Caco-2 (cell line): ENCODE results near the gene TEAD1. TPM values are rescaled to one million over a fixed set of nuclear protein-coding genes. Genes with fewer than 3 reads are reported as not detected.

ENCODE experiments used
- BruUV-seq: library from RNA; stranded (reverse); fragments of 400-500 nt; replicated peaks from 2 replicates; lab custom pipeline; 2021; lab: Mats Ljungman, UMichigan
- CTCF ChIA-PET: fragments of 300-600 bp; sonication (Branson Sonifier 250); formaldehyde crosslinking; loops from one replicate; lab custom pipeline; 2022; ENCODE audit warnings: antibody characterized with exemption; lab: Charles Lee
- POLR2A ChIA-PET: fragments of 300-600 bp; sonication (Branson Sonifier 250); formaldehyde crosslinking; loops from one replicate; lab custom pipeline; 2022; ENCODE audit warnings: antibody characterized with exemption; lab: Charles Lee
- DNase-seq, 2 experiments: peaks; one replicate each; pipeline versions ENCODE4 v3.0.0 to v3.0.0-alpha.2; 2020 to 2022
- H3K27me3 ChIP-seq: replicated peaks from 2 replicates; pipeline ENCODE4 v1.6.0; 2011; ENCODE audit warnings: low read length; ENCODE audit not compliant: control insufficient read depth, insufficient read depth
- H3K36me3 ChIP-seq: 2 replicates; pipeline ENCODE4 v1.5.1; 2011; ENCODE audit warnings: low read length; ENCODE audit not compliant: control insufficient read depth, insufficient read depth
- H3K4me1 ChIP-seq: fragments of 250-450 bp; sonication (Bioruptor Pico); 2 replicates; pipeline ENCODE4 v1.5.1; 2020; ENCODE audit warnings: mild to moderate bottlenecking
- H3K4me3 ChIP-seq: 2 replicates; pipeline ENCODE4 v1.5.1; 2011; ENCODE audit warnings: low read depth, mild to moderate bottlenecking, control low read depth, low read length
- H3K9me3 ChIP-seq: fragments of 250-450 bp; sonication (Bioruptor Pico); 2 replicates; pipeline ENCODE4 v1.5.1; 2020; ENCODE audit warnings: mild to moderate bottlenecking, moderate library complexity
- H3K27ac Mint-ChIP-seq: one replicate; pipeline ENCODE4 v1.8.0; 2022; ENCODE audit warnings: mixed read lengths; ENCODE audit not compliant: unreplicated experiment
- H3K27me3 Mint-ChIP-seq: one replicate; pipeline ENCODE4 v1.8.0; 2022; ENCODE audit warnings: mixed read lengths; ENCODE audit not compliant: insufficient read depth, unreplicated experiment
- H3K36me3 Mint-ChIP-seq: one replicate; pipeline ENCODE4 v1.8.0; 2022; ENCODE audit warnings: mild to moderate bottlenecking, mixed read lengths; ENCODE audit not compliant: insufficient read depth, unreplicated experiment
- H3K4me1 Mint-ChIP-seq: one replicate; pipeline ENCODE4 v1.8.0; 2022; ENCODE audit warnings: low read depth, mixed read lengths; ENCODE audit not compliant: unreplicated experiment
- H3K4me3 Mint-ChIP-seq: one replicate; pipeline ENCODE4 v1.8.0; 2022; ENCODE audit warnings: mild to moderate bottlenecking, moderate library complexity, mixed read lengths; ENCODE audit not compliant: unreplicated experiment
- H3K9me3 Mint-ChIP-seq: one replicate; pipeline ENCODE4 v1.8.0; 2022; ENCODE audit warnings: mixed read lengths; ENCODE audit not compliant: unreplicated experiment
- CTCF ChIP-seq, 2 experiments: fragments of 200-600 bp in 1 of 2; IDR thresholded peaks; 1 replicate in 1 of 2; 2 replicates in 1 of 2; pipeline versions ENCODE4 v1.5.1 to v1.8.0; 2011 to 2022; ENCODE audit warnings: antibody characterized with exemption in 1 of 2, control low read depth in 1 of 2, inconsistent platforms in 1 of 2, low read depth in 1 of 2, low read length in 1 of 2, mild to moderate bottlenecking in 1 of 2, moderate library complexity in 1 of 2; ENCODE audit not compliant: insufficient read depth in 1 of 2, severe bottlenecking in 1 of 2, unreplicated experiment in 1 of 2
- intact Hi-C: fragments of 100-400 bp; cut with micrococcal nuclease; formaldehyde crosslinking; loops from one replicate; pipeline ENCODE4 v1.10.0; 2022; ENCODE audit not compliant: unreplicated experiment
- total RNA-seq: library from RNA; stranded (reverse); gene quantifications from 2 replicates; pipeline ENCODE4 v1.2.3, GENCODE V29; 2022

TEAD1 gene
- total RNA-seq, 1 experiment from 2014 or later = 144 TPM

DNA sequence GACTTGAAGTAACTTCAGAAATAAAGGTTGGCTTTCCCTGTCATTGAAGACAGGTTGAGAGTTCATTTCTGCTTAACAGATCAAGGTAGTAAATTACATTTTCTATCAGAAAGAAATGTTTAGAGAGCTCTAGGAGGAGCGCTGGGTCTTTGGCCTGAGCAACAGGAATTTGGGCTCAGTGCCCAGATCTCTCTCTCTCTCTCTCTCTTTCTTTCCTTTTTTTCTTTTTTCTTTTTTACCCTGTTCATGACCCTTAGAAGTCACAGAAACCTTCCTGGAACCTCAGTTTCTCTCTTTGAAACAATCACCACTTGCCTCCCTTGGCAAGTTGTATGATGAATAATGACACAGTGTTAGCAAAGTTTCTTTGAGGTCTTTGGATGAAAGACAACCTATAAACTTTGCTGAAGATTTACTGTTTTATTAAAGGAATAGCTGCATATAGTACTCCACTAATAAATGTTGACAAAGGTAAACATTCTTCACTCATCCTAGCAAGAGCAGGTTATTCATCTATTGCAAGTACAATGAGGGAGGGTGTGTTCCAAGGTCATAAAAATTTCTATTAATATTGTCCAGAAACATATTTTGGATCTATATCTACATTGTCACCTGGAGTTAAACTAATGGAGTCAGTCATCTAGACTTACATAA, 299.4 kb downstream of the TEAD1 start:
- ChIA-PET POLR2A (no interaction called here), CTCF (interaction anchor here (1.0 to 2.2 kb wide), 2 partner anchors 8 to 10 kb away, joined by 4 to 7 read pairs; no protein-coding TSS in a partner anchor)
- no peaks in the 10 kb centered on the region for H3K36me3 Mint-ChIP-seq
- intact Hi-C loops = no loop called here
- Histone ChIP-seq H3K27me3 (no peaks in the 10 kb centered on the region), H3K4me3 (no peak overlapping the region), H3K9me3 (no peaks in the 10 kb centered on the region), H3K36me3 (no peaks in the 10 kb centered on the region), H3K4me1 (no peaks in the 10 kb centered on the region)
- no peaks in the 10 kb centered on the region for H3K4me1 Mint-ChIP-seq
- DNase-seq = no peak
- no peak overlapping the region for H3K4me3 Mint-ChIP-seq
- H3K27me3 Mint-ChIP-seq = peaks cover 3% of the 10 kb centered on the region
- TF ChIP-seq CTCF (IDR thresholded peaks at IDR 0.05; ENCODE audit: insufficient read depth in 1 of 2, low read depth in 1 of 2, low read length in 1 of 2, severe bottlenecking in 1 of 2, unreplicated experiment in 1 of 2) = no peak
- no peaks in the 10 kb centered on the region for H3K9me3 Mint-ChIP-seq
- H3K27ac Mint-ChIP-seq = no peak overlapping the region
- BruUV-seq = no TSS peak

- intact Hi-C loops = no loop called here
- DNase-seq = no peak
- no peaks in the 10 kb centered on the region for H3K36me3 ChIP-seq
- no peak for TF ChIP-seq CTCF (IDR thresholded peaks at IDR 0.05; ENCODE audit: insufficient read depth in 1 of 2, low read depth in 1 of 2, low read length in 1 of 2, severe bottlenecking in 1 of 2, unreplicated experiment in 1 of 2)
- H3K4me1 Mint-ChIP-seq = no peaks in the 10 kb centered on the region
- no peak overlapping the region for H3K27ac Mint-ChIP-seq
- H3K9me3 Mint-ChIP-seq = no peaks in the 10 kb centered on the region
- no peak overlapping the region for H3K4me3 Mint-ChIP-seq
- no peaks in the 10 kb centered on the region for H3K4me1 ChIP-seq
- BruUV-seq = no TSS peak
- H3K4me3 ChIP-seq = no peak overlapping the region
- H3K27me3 Mint-ChIP-seq = peaks cover 3% of the 10 kb centered on the region
- no peaks in the 10 kb centered on the region for H3K9me3 ChIP-seq
- no peaks in the 10 kb centered on the region for H3K36me3 Mint-ChIP-seq
- H3K27me3 ChIP-seq = no peaks in the 10 kb centered on the region
- POLR2A ChIA-PET = no interaction called here
- CTCF ChIA-PET = interaction anchor here (1.0 kb wide), 1 partner anchor 11 kb away, joined by 3 read pairs; no protein-coding TSS in a partner anchor
These were observed 301.0 kb downstream of the TEAD1 start for GRCh38 chr11:12975195-12975594.

DNA sequence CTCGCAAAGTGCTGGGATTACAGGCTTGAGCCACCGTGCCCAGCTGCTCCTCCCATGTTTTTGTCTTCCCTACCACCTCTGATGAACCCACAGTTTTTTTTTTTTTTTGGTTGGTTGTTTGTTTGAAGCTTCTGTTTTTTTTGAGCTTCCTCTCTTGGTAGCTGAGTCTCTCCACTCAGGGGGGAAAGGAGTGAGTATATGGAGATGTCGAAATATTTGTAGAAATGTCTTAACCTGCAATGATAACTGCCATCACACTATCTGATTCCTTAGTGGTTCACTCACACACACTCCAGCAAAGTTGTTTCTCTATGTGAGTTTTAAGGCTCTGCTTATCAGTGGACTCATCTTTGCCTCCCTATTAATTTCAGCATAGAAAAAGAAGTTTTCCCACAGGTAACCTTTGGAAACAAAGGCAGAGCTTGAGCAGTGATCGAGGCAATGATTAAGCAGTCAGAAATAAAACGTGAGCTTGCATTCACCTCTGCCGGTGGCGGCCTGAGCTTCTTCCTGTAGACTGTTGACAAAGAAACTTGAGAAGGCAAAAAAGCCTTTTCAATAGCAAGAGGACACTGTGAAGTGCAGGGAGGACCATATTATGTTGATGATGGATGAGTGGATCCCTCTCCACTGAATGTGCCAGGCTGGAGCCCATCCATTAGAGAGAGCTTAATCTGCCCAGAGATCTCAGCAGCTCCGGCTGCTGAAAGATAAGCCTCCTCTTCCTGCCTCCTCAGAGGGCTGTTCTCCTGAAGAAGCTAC, 305.9 kb downstream of the TEAD1 start:
- POLR2A ChIA-PET = no interaction called here
- H3K4me1 Mint-ChIP-seq = no peaks in the 10 kb centered on the region
- no peaks in the 10 kb centered on the region for H3K9me3 Mint-ChIP-seq
- Histone ChIP-seq H3K4me3 (no peak overlapping the region), H3K9me3 (no peaks in the 10 kb centered on the region), H3K36me3 (no peaks in the 10 kb centered on the region), H3K4me1 (no peaks in the 10 kb centered on the region), H3K27me3 (no peaks in the 10 kb centered on the region)
- no peaks in the 10 kb centered on the region for H3K36me3 Mint-ChIP-seq
- intact Hi-C loops = no loop called here
- BruUV-seq = no TSS peak
- peaks cover 4% of the 10 kb centered on the region for H3K27me3 Mint-ChIP-seq
- TF ChIP-seq CTCF (IDR thresholded peaks at IDR 0.05; ENCODE audit: insufficient read depth in 1 of 2, low read depth in 1 of 2, low read length in 1 of 2, severe bottlenecking in 1 of 2, unreplicated experiment in 1 of 2) = no peak
- no peak overlapping the region for H3K4me3 Mint-ChIP-seq
- CTCF ChIA-PET = interaction anchor here (0.6 to 2.0 kb wide), 2 partner anchors 16 to 66 kb away, joined by 6 to 9 read pairs; no protein-coding TSS in a partner anchor
- no peak for DNase-seq
- H3K27ac Mint-ChIP-seq = no peak overlapping the region
